GM23338 (cell line): ENCODE measurements around the gene DCAF5.
A peak's percentile ranks its signal among the peaks of the same experiment; 100 is the strongest.

Source experiments
- CTCF ChIP-seq, 2 experiments: fragments of 200-600 bp in 1 of 2; sonication (generic) in 1 of 2; conservative IDR thresholded peaks; 2 replicates each; pipeline versions ENCODE4 v1.5.1 to v1.6.1; 2016 to 2017; ENCODE audit warnings: antibody characterized with exemption in 2 of 2, low read depth in 2 of 2, mild to moderate bottlenecking in 2 of 2, moderate library complexity in 1 of 2
- EZH2 ChIP-seq: fragments of 200-600 bp; sonication (generic); IDR thresholded peaks from one replicate; pipeline ENCODE4 v1.8.0; 2017; ENCODE audit warnings: antibody characterized with exemption, mild to moderate bottlenecking, low read depth; ENCODE audit not compliant: unreplicated experiment
- EZH2phosphoT487 ChIP-seq: fragments of 200-600 bp; sonication (generic); IDR thresholded peaks from one replicate; pipeline ENCODE4 v1.8.1; 2018; ENCODE audit warnings: antibody characterized with exemption; ENCODE audit not compliant: unreplicated experiment
- POLR2AphosphoS5 ChIP-seq: IDR thresholded peaks from 2 replicates; pipeline ENCODE4 v1.6.1; 2016; ENCODE audit warnings: antibody characterized with exemption, low read depth
- REST ChIP-seq: IDR thresholded peaks from one replicate; pipeline ENCODE4 v1.6.1; 2018; ENCODE audit warnings: antibody characterized with exemption; ENCODE audit not compliant: unreplicated experiment
- STAT1 ChIP-seq: IDR thresholded peaks from one replicate; pipeline ENCODE4 v1.6.1; 2016; ENCODE audit warnings: antibody characterized with exemption; ENCODE audit not compliant: unreplicated experiment
- ZNF114 ChIP-seq: fragments of 250-450 bp; sonication (Bioruptor Pico); IDR thresholded peaks from 2 replicates; pipeline ENCODE4 v1.5.0; 2020; ENCODE audit warnings: mild to moderate bottlenecking, moderate library complexity

- TF ChIP-seq REST (no peak), CTCF (conservative IDR thresholded peaks at IDR 0.05; ENCODE audit: low read depth in 2 of 2) (no peak), ZNF114 (CRISPR knock-in tag) (no peak), POLR2AphosphoS5 (peak; percentile 67), EZH2 (no peak), EZH2phosphoT487 (no peak), STAT1 (no peak)
Observed at GRCh38 chr14:69191340-69192111, 38.6 kb upstream of the DCAF5 start, which contains the start of gene EXD2.
